ENCODE measurements around the gene ZBTB34.

ZBTB34 gene

DNA sequence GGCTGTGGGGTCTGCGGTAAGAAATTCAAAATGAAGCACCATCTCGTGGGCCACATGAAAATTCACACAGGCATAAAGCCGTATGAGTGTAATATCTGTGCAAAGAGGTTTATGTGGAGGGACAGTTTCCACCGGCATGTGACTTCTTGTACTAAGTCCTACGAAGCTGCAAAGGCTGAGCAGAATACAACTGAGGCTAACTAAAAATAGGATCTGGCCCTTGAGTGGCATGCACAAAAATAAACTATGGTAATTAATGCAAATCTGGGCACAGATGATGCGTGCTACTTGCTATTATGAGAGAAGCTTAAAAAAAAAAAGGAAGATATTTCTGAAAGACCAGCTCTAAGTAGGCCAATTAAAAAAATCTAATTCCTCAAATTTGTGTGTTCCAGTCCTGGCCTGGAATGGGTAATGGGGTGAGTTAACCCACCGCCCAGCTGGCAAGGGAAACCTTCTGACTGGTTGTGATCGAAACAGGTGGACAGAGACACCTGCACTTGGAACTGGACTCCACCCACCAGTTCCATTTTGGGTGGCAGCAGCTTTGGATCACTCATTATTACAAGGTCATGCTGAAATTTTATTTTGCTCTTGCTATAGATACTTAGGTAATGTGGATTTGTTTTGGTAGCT is 26.6 kb upstream of the ZBTB34 start:
- Histone ChIP-seq H3K9me3 (no peaks in the 10 kb centered on the region), H3K27me3 (ENCODE audit: low read depth) (no peaks in the 10 kb centered on the region), H3K4me3 (no peak overlapping the region), H3K36me3 (replicated peaks) (peaks cover 30% of the 10 kb centered on the region), H3K4me1 (peaks cover 13% of the 10 kb centered on the region)
- in situ Hi-C loops (cut with MboI; ENCODE audit: low sequenced_read_pairs) = no loop called here
- DNase-seq (ENCODE audit: low spot score in 2 of 2) = no peak

DNA sequence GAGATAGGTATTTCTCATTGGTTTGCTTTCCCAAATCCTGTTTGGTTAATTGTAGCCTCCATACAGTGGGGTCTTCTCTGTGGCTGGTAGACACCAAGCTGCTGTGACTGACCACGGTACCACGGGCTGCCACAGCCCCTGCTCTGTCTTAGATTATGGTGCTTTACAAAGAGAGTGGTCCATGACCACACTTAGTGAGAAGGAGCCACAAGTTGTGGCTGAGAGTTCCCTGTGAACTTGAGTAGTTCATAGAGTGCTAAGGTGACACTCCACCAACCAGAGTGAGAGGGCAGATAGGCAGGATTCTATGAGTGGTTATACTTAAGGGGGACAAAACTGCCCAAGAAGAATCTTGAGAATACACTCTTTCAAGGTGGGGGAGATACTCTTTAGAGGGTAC is 25.8 kb upstream of the ZBTB34 start:
- no peaks in the 10 kb centered on the region for H3K27me3 ChIP-seq (ENCODE audit: low read depth)
- H3K4me1 ChIP-seq = peaks cover 4% of the 10 kb centered on the region
- H3K36me3 ChIP-seq (replicated peaks) = peaks cover 30% of the 10 kb centered on the region
- no peaks in the 10 kb centered on the region for H3K9me3 ChIP-seq
- DNase-seq (ENCODE audit: low spot score in 2 of 2) = no peak
- H3K4me3 ChIP-seq = no peak overlapping the region
- in situ Hi-C loops (cut with MboI; ENCODE audit: low sequenced_read_pairs) = no loop called here

DNA sequence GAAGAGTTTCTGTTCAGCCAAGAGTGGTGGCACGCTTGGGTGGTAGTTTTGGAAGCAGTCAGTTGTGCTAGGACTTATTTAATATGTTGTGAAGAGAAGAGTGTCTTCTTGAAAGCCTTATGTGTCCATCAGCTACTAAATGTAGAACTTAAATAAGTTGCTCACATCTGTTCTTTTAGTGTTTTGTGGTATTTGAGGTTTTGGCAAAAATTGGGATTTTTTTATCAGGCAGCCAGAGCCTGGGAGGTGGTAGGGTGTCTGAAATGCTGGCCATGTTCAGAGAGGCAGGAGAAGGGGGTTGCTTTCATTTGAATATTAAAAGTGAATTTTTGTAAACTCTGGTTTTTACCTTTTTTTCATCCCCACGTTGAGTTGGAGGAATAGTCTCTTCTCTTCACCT is 24.2 kb upstream of the ZBTB34 start:
- in situ Hi-C loops (cut with MboI; ENCODE audit: low sequenced_read_pairs) = no loop called here
- H3K4me1 ChIP-seq = no peaks in the 10 kb centered on the region
- H3K9me3 ChIP-seq = no peaks in the 10 kb centered on the region
- no peak for DNase-seq (ENCODE audit: low spot score in 2 of 2)
- no peaks in the 10 kb centered on the region for H3K27me3 ChIP-seq (ENCODE audit: low read depth)
- H3K4me3 ChIP-seq = no peak overlapping the region
- peaks cover 30% of the 10 kb centered on the region for H3K36me3 ChIP-seq (replicated peaks)

DNA sequence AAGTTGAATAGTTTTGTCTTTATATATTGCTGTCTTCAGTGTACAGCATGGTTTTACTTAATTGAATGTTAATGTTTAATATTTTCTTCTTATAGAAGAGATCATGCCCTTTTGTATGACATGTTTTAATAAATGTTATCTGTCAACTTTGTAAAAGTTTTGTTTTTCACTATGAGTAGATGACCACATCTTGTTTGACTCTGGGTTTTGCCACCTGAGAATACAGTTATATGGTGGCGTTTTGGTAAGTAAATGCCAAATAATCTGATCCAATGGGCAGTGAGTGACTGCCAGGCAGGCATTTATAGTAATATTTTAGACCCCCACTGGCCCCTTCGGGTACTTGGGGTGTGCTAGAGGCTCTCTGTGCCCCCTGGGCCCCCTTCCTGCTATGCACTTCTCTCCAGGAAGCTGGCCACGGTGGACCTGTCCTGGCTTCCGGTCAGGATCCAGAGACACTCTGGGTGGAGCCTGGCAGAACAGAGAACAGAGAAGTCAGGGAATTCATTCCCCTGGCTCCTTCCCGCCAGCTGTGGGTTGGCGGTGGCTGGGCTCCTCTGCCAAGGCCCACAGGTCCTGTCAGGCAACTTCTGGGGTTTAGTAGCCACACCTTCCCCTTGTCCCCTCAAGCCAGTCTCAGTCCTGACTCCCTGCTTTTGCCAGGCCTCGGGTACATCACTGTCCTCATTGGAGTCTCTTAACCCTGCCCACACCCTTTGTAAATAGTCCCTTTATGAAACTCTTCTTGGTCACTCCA is 22.2 kb upstream of the ZBTB34 start:
- DNase-seq (ENCODE audit: low spot score in 2 of 2) = no peak
- no peaks in the 10 kb centered on the region for H3K9me3 ChIP-seq
- in situ Hi-C loops (cut with MboI; ENCODE audit: low sequenced_read_pairs) = no loop called here

DNA sequence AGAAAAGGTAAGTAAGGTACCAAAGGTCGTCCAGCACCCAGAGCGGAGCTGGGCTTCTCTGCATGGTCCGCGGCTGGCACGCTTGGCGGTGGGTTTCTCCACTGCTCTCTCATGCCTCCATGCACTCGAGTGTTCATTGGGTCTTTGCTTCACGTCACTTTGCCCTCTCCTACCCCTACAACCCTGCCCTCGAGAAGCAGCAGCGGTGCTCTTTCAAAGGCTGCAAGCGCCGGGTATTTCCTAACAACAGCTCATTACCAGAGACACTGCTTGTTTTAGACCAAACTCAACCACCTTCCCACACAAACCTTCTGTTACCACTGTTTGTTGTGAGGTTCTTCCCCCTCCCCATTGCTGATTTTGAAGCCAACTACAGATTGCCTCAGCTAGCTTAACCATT is 21.5 kb upstream of the ZBTB34 start:
- Histone ChIP-seq H3K9me3 (no peaks in the 10 kb centered on the region), H3K36me3 (replicated peaks) (peaks cover 15% of the 10 kb centered on the region), H3K4me3 (no peak overlapping the region), H3K27me3 (ENCODE audit: low read depth) (no peaks in the 10 kb centered on the region), H3K4me1 (no peaks in the 10 kb centered on the region)
- in situ Hi-C loops (cut with MboI; ENCODE audit: low sequenced_read_pairs) = no loop called here
- DNase-seq (ENCODE audit: low spot score in 2 of 2) = no peak

More for the DNA sequence above, 22.2 kb upstream of the ZBTB34 start:
- H3K4me3 ChIP-seq = no peak overlapping the region
- H3K4me1 ChIP-seq = no peaks in the 10 kb centered on the region
- no peaks in the 10 kb centered on the region for H3K27me3 ChIP-seq (ENCODE audit: low read depth)
- H3K36me3 ChIP-seq (replicated peaks) = peaks cover 22% of the 10 kb centered on the region

DNA sequence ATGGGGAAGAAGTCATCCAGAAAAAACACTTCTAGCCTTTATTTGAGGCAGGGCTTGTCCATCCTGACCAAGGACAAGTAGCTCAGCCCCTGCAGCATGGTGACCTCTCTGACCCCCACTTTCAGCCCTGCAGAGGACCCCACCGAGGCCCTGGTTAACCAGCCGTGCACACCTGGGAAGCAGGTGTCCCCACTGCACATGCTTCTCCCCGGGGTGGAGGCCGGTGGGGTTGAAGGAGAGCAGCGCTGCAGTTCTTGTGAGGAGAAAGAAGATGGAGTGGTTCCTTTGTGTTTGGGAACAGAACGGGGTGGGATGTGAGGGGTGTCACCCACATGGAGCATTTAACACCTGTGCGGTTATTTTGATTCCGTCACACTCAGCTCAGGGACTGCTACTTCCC is 21.1 kb upstream of the ZBTB34 start:
- no peak for DNase-seq (ENCODE audit: low spot score in 2 of 2)
- H3K27me3 ChIP-seq (ENCODE audit: low read depth) = no peaks in the 10 kb centered on the region
- in situ Hi-C loops (cut with MboI; ENCODE audit: low sequenced_read_pairs) = no loop called here
- H3K36me3 ChIP-seq (replicated peaks) = peaks cover 11% of the 10 kb centered on the region
- H3K9me3 ChIP-seq = no peaks in the 10 kb centered on the region
- no peaks in the 10 kb centered on the region for H3K4me1 ChIP-seq
- no peak overlapping the region for H3K4me3 ChIP-seq

DNA sequence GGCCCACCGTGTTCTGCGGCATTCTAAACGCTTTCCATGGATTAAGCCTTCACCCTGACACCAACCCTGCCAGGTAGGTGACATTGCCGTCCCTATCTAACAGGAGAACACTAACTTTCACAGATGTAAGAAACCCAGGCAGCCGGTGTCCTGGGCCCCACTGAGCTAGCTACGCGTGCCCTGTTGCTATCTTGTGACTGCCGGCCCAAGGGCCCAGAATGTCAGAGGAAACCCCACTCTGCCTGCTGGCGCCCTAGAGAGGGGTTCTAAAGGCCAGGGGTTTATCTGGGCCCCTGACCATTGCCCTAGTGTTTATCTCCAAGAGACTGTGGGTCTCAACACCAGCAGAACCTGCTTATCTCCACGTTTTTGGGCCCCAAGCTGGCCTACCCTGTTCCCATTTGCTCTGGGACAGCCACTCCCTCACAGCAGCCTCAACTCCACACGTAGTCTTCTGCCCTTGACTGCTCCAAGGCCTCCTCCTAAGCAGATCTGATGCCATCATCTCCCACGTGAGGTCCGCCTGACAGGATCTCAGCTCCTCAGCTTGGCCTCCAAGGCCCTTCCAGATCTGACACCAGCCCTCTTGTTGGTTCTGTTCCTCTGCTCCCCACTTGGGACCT is 18.1 kb upstream of the ZBTB34 start:
- Histone ChIP-seq H3K27me3 (ENCODE audit: low read depth) (no peaks in the 10 kb centered on the region), H3K9me3 (no peaks in the 10 kb centered on the region), H3K36me3 (replicated peaks) (no peaks in the 10 kb centered on the region), H3K4me3 (no peak overlapping the region), H3K4me1 (no peaks in the 10 kb centered on the region)
- no peak for DNase-seq (ENCODE audit: low spot score in 2 of 2)
- in situ Hi-C loops (cut with MboI; ENCODE audit: low sequenced_read_pairs) = no loop called here

DNA sequence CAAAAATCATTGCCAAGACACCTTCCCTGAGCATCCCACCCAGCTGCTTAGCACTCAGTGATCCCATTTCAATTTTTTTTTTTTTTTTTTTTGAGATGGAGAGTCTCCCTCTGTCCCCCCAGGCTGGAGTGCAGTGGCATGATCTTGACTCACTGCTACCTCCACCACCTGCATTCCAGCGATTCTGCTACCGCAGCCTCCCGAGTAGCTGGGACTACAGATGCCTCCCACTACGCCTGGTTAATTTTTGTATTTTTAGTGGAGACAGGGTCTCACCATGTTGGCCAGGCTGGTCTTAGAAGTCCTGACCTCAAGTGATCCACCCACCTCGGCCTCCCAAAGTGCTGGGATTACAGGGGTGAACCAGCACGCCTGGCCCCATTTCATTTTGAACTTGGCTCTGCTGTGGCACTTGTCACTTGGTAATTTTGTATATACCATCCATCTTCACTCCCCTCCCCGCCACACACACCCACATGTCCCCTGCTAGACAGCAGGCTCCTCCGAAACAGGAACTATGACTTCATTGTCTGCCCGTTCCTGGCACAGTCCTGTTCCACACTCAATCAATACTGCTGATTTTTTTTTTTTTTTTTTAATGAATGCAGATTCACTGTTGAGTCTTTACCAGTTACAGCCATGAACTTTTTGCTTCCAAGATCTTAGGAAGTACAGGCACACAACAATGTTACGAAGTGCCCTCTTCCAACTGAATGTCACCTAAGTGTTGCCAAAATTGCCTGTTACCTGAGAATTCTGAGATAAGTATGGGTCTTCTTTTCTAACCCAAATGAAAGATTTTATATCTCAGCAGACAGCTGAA is 17.3 kb upstream of the ZBTB34 start:
- H3K9me3 ChIP-seq = no peaks in the 10 kb centered on the region
- H3K36me3 ChIP-seq (replicated peaks) = no peaks in the 10 kb centered on the region
- no peak overlapping the region for H3K4me3 ChIP-seq
- DNase-seq (ENCODE audit: low spot score in 2 of 2) = no peak
- no peaks in the 10 kb centered on the region for H3K4me1 ChIP-seq
- no peaks in the 10 kb centered on the region for H3K27me3 ChIP-seq (ENCODE audit: low read depth)
- in situ Hi-C loops (cut with MboI; ENCODE audit: low sequenced_read_pairs) = no loop called here

DNA sequence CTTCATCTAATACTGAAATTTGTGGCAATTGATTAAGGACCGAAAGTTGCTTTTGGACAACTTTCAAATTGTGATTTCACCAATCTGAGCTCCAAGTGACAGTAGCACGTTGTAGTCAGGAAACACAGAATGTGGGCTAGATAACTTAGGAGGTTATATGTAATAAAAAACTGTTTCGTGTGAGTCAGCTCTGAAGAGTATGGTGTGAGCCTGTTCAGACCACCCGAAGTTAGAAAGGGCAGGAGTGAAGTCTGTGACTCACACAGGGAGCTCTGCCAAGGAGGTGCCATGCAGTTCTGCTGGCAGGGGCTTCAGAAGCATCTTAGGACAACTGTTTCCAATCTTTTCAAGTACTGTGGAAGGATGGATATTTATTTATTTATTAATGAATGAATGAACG is 16.4 kb upstream of the ZBTB34 start:
- in situ Hi-C loops (cut with MboI; ENCODE audit: low sequenced_read_pairs) = no loop called here
- Histone ChIP-seq H3K4me3 (no peak overlapping the region), H3K9me3 (no peaks in the 10 kb centered on the region), H3K4me1 (no peaks in the 10 kb centered on the region), H3K27me3 (ENCODE audit: low read depth) (no peaks in the 10 kb centered on the region), H3K36me3 (replicated peaks) (no peaks in the 10 kb centered on the region)
- DNase-seq (ENCODE audit: low spot score in 2 of 2) = no peak

DNA sequence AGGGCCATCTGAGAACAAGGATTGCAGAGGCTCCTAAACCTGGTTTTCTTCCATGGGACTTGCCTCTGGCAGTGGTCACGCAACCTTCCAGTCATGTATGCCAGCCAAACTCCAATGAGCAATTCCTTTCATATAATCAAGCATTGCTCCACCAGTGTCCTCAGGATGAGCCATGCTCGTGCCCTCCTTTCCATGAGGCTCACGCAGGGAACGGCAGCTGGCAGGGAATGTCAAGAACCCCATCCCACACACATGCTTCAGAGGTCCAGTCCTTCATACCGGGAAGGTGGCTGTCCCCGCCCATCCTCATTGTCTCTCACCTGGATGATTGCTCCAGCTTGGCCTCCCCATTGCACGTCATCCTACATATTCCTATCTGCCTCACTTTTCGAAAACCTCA is 13.4 kb upstream of the ZBTB34 start:
- Histone ChIP-seq H3K4me1 (no peaks in the 10 kb centered on the region), H3K4me3 (no peak overlapping the region), H3K27me3 (ENCODE audit: low read depth) (peaks cover 4% of the 10 kb centered on the region; the same call in 1 of the 2 replicates), H3K9me3 (no peaks in the 10 kb centered on the region), H3K36me3 (replicated peaks) (no peaks in the 10 kb centered on the region)
- in situ Hi-C loops (cut with MboI; ENCODE audit: low sequenced_read_pairs) = no loop called here
- no peak for DNase-seq (ENCODE audit: low spot score in 2 of 2)

DNA sequence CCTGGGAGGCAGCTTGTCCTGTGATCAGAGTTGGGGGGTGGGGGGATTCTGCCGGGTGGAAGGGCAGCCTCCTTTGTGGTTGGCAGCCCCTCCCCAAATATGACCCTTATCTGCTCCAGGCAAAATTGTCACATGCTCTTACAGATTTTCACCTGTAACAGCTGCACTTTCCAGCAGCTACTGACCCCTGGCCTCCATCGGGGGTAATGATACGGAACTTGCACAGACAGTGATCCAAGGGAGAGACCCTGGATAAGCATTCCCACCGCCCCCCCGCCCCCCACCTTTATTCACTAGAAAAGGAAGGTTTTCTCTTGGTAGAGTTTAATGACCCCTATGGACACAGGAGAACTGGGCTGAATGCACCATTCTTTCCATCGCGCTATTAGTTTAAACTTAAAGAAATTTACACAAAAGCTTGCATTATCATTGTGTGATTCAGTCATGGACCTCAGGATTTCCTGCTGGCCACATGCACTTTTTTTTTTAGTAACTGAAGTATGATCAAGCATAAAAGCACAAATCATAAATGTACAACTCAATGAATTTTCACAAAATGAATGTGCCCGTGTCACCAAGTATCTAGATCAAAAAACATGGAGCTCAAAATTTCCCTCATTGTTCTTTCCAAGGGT is 10.7 kb upstream of the ZBTB34 start:
- in situ Hi-C loops (cut with MboI; ENCODE audit: low sequenced_read_pairs) = no loop called here
- Histone ChIP-seq H3K4me1 (no peaks in the 10 kb centered on the region), H3K9me3 (no peaks in the 10 kb centered on the region), H3K36me3 (replicated peaks) (no peaks in the 10 kb centered on the region), H3K27me3 (ENCODE audit: low read depth) (peaks cover 4% of the 10 kb centered on the region; the same call in 1 of the 2 replicates), H3K4me3 (no peak overlapping the region)
- no peak for DNase-seq (ENCODE audit: low spot score in 2 of 2)

DNA sequence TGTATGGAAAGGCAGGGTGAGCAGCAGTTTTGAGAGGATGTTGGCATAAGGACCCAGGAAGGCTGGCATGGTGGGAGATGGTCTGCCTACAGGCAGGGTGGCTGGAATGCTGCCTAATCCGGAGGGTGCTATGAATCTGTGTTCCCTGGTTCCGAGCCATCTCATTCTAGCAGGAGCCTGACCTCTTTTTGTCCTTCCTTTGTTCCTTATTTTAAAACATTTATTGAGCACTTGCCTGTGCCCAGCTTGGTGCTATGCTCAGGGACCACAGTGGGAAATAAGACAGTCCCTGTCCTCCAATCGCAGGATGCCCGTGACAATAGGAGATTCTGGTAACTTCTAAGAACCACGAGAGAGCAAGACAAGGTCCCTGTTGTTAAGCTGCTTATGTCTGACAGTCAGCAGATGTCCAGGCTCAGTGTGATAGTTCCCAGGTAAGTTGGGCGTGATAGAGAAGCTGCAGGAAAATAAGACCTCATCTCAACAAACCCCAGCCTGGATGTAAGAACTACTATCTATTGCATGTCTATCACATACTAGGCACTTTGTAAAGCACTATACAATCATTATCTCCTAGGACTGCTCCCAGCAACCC is 9.1 kb upstream of the ZBTB34 start:
- in situ Hi-C loops (cut with MboI; ENCODE audit: low sequenced_read_pairs) = no loop called here
- peaks cover 6% of the 10 kb centered on the region; the same call in 1 of the 2 replicates for H3K27me3 ChIP-seq (ENCODE audit: low read depth)
- no peaks in the 10 kb centered on the region for H3K4me1 ChIP-seq
- H3K9me3 ChIP-seq = no peaks in the 10 kb centered on the region
- no peak for DNase-seq (ENCODE audit: low spot score in 2 of 2)
- no peaks in the 10 kb centered on the region for H3K36me3 ChIP-seq (replicated peaks)
- no peak overlapping the region for H3K4me3 ChIP-seq

DNA sequence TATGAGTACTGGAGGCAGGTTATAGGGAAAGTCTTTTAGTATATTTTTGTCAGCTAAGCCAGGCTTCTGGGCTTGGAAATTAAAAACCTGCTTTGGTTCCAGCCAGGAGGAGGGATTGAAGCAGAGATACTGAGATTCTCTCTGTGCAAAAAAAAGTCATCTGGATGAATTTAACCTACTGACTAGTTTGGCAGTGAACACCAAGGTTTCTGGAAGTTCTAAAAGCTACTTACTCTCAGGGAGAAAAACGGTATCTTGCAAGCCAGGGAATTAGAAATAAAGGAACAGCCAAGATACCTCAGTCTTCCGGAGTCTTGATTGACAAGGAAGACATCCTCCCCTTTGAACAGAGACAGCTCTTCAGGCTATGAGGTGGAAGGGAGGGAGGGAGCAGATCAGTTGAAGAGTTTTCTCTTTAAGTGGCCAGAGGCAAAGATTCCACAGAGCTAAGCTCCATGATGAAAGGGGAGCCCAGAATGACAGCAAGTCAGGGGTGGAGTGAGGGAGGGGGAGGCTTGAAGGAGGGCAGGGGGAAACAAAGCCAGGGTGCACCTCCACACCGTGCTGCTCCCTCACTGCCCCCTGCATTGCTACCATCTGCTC is 8.3 kb upstream of the ZBTB34 start:
- no peak for DNase-seq (ENCODE audit: low spot score in 2 of 2)
- H3K36me3 ChIP-seq (replicated peaks) = no peaks in the 10 kb centered on the region
- no peaks in the 10 kb centered on the region for H3K4me1 ChIP-seq
- in situ Hi-C loops (cut with MboI; ENCODE audit: low sequenced_read_pairs) = no loop called here
- no peaks in the 10 kb centered on the region for H3K9me3 ChIP-seq
- H3K4me3 ChIP-seq = no peak overlapping the region
- H3K27me3 ChIP-seq (ENCODE audit: low read depth) = peaks cover 8% of the 10 kb centered on the region; the same call in 1 of the 2 replicates

Data from HAP-1 (cell line).